Stimulated activated CD4-positive, alpha-beta T cell treated with anti-CD3 and anti-CD28 coated beads, Interleukin-2, amount 100 ng/mL, for 4 hours (primary cell): Measurements from ENCODE around the gene LRP1B.

Experiments used
- DNase-seq: peaks from one replicate; pipeline ENCODE4 v3.0.0-alpha.2; 2020; ENCODE audit warnings: low read depth

LRP1B gene

DNA sequence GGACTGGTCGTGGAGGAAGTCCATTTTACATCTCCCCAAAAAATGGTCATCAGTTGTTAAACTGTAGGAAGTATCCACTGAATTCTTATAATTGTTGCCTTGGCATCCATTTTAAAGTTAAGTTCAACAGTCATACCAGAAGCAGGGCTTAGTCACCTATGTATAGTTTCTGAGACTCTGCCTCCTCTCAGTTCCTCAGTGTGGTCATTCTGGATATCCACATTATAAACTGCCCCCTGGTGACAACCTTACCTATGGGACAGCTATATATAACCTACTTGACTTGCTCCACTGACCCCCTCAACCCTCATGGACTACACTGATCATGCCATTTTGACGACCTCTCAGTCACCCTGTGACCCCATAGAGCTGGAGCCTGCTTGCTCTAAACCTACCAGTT lies 617.0 kb downstream of the LRP1B start:
- DNase-seq, result no peak

DNA sequence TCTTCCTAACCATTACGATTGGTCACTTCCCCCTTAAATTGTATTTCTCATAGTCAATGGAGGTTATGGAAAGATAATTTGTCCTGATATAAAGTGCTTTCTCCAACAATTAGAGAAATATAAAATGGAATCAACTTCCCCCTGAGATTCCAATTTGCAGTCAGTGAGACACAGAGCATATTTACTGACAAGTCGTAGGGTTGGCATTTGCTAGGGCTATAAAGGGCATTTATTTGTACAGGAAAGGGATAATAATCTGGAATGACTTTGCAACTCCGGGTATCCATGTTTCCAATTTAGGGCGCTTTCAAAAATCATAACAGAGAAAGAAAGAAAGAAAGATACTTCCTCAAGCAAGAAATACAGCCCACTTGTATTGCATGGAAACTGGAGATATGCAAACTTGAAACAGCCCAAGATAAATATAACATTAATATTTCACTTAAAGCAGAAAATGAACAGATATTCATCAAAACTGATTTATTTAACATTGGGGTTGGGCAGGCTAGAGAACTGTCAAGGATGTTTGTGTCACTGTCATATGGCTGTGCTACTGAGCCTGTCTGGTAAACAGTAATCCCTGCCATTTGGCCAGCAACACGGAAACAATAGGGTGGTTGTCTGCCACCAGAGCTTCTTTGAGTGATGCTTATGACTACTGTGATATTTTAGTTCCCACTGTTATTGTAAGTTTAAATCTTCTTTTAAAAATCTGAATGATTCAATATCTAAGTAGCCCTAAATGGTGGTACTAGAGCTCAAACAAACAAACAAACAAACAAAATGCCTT lies 621.8 kb downstream of the LRP1B start:
- DNase-seq, result no peak

DNA sequence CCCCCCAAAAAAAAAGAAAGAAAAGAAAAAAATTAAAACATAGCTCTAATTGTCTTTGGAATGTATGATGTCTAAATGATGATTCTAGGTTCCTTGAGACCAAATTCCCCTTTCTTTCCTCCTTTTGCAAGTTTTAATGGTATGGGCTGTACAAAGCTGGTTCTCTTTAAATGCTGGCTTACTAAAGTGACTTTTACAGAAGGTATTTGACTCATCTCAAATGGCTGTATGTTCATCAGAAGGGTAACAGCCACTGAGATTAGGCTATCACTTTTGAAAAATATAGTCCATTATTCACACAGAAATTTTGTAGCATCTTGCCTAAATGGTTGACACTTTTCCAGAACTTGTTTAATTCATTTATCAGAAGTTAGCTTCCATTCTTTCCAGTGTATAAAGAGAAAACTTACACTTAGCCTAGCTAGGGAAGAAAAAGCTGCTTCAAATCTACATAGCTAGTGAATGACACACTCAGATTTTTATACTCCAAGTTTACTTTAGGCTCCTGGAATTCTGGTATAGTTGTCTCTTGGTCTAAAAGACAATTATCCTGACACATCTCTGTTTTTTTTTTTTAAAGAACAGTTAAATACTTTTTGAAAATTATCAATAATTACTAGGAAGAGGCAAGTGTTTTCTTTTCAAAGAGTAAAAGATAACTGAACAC lies 622.6 kb downstream of the LRP1B start:
- DNase-seq, result no peak

DNA sequence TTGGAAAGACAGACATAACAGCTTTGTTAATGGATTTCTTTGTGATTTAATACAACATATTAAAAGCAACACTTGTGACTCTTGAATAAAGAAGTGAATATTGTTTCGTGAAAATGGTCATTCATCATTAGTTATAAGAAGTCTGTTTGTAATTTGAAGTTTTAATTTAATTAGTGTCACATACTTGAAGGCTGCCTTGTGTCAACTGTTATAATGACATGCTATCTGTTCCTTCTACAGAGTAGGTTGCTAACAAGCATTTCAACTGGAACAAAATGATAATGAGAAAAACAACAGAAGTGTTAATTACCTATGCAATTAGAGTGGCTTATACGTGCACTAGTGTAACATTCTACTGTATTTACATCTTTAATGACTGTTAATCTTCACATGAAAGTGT lies 624.7 kb downstream of the LRP1B start:
- no peak for DNase-seq

DNA sequence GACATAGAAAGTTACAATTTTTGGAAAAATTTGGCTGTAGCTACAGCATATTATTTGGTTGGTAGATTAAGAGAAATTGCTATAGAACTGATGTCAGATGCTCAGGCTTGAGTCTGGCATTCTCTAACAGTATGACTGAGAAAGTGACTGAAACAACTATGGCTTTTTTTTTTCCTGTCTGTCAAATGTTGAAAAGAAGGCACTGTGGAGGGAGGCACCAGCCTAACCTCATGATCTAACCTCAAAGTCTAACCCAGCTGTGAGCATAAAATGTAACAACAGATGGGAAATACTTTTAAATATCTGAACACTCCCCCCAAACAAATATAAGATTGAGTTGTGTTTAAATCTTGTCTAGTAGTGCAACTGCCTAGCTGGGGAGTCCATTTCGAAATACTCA lies 629.1 kb downstream of the LRP1B start:
- no peak for DNase-seq

DNA sequence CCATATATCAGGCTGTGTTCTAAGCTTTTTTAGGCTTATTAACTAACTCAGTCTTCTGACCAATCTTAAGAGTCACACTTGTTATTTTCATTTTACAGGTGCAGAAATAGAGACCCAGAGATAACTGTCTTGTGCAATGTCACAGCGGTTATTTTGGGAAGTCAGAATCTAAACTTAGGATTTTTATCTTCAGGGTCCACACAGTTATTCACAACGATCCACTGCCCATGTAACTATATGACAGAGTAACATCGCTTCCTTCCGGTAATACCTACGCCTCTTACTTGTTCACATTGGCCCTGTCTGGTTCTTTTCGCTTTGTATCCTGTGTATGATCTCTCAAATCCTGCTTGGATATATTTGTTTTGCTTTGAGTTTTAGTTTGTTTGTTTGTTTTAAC lies 631.7 kb downstream of the LRP1B start:
- no peak for DNase-seq

DNA sequence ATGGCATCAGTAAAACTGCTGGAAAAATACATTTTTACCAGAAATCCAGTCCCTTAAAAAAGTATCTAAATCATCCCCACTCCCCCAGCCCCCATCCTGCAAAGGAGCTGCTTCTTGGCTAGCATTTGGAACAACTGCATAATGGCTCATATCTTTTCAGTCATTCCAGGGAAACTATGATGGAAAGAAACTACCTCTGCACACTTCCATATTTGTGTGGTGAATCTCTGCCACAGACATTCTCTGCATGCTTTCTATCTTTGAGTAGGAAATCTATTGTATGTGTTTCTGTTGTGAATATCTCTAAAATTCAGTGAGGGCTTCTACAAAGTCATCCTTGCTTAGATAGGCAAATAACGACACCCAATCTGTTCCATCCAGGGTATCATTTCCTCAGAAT lies 632.3 kb downstream of the LRP1B start:
- DNase-seq, result no peak

DNA sequence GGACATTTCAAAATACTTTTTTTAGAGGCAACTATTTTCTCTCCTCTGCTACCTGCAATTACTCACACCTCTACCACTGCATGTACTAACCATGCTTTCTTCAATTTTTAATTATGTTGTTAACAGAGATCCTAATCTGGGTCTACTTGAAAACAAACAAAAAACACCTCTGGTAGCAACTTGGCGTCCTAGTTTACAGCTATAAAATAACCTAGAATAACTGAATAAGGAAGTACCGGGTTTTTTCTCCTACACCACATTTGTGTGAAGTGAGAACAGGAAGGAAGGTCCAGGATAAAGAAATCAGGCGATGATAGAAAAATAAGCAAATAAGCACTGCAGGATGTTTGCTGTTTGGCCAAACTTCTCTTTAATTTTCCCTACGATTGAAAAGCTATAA lies 633.5 kb downstream of the LRP1B start:
- no peak for DNase-seq

DNA sequence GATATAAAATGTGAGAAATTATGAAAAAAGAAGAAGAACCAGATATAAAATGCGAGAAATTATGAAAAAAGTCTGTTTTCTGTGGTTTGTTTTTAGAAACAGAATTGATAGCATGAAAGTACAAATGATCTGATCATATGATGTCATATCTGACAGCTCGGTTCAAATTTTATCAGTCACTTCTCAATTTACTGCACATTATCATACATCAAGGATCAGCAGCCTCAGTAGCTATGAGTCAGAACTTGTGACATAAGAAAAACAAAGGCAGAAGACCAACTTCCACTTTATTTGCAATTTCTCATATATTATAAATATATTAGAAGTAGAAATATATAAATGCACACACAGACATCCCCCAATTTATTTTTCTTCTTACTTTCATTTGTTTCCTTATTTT lies 634.0 kb downstream of the LRP1B start:
- DNase-seq, result no peak

DNA sequence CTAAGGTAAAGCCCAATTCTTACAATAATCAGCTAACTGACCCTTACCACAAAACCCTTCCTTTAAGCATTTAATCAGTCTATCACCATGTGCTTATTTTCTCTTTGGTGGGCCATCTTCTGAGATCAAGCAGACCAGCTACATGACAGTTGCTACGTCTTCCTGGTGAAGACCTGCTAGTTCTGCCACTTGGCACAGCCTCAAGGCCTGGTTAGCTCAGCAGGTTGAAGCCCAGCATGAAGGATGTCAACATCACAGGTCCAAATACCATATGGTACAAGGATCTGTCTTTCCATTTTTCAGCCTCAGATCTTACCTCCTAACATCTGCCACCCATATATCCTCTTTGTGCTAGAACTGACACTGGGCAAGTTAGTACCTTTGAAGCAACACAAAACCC lies 636.9 kb downstream of the LRP1B start:
- no peak for DNase-seq

DNA sequence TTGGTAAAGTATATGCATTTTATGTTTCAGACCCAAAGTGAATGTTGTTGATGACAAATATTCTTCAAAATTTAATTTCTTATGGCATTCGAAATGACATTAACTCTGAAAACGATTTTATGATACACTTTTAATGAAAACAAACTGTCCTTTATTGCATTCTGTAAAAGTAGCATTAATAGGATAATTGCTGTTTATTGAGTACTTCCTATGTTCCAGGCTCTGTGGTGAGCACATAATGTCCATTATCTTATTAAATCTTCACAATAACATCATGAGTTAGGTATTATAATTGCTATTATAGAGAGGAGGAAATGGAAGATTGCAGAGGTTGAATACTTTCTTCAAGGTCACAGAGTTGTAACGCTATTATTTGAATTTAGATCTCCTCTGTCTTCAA lies 638.0 kb downstream of the LRP1B start:
- no peak for DNase-seq

DNA sequence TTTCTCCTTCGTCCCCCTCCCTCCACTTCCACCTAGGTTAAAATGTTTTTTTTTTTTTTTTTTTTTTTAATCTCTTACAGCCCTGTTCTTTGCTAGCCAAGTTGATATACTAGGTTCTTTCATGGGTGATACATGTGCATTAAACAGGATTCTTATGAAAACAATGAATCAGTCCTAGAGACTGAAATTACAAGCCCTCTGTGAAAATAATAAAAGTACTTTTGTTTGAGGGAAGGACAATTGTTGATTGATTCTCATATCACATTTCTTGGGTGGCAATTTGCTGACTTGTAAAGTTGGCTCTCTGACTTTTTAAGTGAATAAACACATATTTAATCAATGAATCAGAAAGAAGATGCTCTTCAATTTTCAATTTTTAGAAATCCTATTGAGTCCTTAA lies 639.9 kb downstream of the LRP1B start:
- DNase-seq, result no peak

DNA sequence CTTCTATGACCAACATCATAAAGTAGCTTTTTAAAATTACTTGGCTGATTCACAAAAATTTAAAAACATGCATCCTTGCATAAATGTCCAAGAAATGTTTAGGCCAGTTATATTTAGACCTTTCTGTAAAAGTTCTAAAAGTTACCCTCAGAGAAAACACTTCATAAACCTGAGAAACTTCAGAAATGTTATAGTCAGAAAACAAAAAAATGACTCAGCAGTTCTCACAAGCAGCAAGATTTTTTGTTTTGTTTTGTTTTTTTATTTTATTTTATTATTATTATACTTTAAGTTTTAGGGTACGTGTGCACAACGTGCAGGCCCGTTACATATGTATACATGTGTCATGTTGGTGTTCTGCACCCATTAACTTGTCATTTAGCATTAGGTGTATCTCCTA lies 648.1 kb downstream of the LRP1B start:
- no peak for DNase-seq

DNA sequence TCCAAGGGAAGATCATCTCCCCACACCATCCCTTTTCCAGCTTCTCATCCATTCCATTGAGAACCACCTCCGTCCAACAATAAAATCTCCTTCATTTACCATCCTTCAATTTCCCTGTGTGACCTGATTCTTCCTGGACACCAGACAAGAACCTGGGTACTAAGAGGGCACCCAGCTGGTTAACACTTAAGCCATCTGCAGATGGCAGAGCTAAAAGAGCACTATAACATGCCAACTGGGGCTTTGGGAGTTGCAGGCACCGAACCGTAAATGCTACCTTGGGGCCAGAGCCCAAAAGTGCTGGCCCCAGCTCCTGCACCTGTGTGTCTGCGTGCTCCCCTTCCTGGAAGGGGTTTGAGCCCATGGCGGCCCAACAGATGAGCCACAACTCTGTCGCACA lies 655.0 kb downstream of the LRP1B start:
- no peak for DNase-seq

DNA sequence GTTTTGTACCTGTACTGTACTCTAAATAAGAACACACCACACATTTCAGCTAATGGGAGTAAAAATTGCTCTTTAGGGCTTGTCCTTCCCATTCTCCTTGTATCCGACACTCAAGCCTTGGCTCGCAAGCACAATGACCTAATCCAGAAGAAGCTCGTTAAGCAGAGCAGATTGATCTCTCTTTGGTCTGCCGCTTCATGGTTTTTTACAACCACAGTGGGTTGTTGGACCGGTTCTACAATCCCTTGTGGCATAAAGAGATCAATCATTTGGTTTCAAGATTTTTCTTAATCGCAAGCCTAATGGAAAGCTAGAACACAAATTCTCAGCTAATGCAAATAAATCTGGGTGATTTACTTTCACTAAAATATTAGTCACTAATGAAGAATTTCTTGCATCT lies 662.1 kb downstream of the LRP1B start:
- DNase-seq, result no peak

DNA sequence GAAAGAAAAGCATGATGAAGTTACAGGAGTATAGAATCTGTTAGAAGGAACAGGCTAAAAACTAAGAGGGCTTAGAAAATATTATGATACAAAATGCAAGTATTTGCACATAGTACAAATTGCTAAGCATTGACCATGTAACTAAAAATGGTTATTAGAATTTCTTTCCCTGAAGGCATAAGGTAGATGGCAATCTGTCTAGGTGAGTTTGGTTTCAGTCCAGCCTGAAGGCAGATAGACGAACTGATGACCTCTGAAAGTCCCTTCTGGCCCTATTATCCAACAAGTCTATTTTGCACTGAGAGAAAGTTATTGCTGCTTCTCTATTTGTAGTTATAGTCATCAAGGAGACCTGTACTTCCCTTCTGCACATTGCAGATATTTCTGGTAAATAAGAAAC lies 663.5 kb downstream of the LRP1B start:
- DNase-seq, result no peak

DNA sequence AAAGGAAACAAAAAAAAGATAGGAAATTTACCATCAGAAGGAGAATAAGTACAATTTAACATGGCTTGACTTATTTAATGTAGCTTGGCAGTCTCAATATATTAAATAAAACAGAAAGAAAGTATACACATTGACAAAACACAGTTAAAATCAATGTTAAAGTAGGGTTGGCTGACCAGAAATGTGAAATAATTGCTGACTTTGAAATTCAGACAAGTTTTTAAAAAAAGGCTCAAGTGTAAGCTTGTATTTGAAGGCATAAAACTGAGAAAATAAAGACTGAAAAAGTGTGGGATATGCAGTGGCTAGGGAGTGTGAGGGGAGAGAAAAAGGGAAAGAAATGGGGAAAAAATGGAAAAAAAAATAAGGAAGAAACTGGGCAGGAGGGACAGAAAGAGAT lies 665.8 kb downstream of the LRP1B start:
- DNase-seq, result no peak

DNA sequence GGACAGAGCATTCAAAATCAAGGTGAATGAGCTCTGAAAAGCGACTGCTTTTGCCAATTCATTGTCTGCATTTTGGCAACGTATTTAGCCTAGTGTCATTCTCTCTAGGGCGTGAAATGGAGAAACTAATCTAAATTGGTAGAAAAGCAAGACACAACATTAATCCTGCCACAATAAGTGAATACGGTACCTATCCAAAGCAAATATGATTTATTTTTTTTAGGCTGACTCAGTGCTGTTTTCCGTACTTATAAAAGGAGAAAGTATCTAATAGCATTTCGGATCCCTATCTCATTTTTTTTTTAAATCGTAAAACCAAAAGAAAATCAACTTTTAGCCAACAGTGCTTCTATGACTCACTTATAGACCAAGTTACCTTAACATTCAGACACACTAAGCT lies 672.5 kb downstream of the LRP1B start:
- DNase-seq, result no peak

DNA sequence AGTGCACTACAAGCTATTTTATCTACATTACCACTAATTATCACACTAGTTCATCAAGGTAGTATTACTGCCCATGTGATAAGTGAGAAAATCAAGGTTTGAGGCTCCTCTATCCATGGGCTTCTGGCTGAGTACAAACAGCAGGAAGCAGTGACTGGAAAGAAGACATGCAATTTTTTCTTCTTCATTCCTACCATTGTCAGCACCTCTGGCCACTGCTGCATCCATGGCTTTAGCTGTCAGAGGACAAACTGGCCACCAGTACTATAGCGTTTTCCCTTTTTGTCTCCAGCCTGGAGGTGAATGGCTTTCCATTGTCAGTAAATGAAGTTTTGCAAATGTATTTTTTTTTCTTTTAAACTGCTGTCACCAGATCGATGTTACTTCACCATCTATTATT lies 674.9 kb downstream of the LRP1B start:
- no peak for DNase-seq

DNA sequence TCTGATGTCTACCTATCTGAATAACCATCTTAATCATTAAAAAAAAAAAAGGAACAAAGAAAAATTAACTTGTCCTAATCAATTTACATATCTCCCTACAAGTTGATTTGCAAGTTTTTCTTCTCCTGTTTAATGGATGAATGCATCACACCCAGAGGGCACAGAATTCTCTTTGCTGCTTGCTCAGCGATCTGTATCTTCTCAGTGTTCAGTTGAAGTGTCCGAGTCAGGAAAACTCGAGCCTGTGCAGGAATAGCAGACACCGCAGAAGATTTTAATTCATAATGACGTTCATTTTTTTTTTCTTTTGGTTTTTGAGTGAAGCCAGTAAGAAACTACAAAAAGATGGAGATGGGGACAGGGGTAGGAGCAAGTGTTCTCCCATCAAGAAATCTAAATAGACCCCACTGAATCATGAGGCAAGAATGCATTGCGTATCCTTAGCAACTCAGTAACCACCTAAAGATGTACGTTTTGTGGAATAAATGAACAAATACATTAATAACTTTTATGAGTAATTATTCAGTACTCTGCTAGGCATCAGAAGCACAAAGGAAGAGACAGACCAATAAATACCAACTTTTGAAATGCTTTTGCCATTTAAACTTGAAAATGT lies 675.5 kb downstream of the LRP1B start:
- no peak for DNase-seq

DNA sequence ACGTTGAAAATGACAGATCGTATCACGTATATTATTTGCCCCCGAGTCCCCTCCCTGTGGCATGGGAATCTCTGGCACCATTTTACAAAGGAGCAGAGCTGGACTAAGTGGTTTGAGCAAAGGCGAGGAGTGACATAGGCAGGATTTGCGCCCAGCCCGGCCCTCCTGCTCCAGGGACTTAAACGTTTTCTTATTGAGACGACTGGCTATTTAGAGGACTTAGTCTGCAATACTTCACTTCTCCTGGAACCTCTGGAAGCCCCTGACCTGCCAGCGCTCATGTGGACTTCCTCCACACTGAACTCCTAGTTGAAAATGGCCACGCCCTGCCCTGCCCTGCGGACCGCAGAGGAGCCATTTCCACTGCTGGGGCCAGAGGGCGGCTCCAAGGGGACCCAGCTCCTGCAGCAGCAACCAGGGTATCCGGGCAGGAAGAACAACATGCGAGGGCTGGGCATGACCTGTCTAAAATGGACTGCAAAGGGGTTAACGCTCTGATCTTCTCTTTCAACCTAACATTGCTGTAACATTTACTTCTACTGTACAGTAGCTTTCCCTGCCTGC lies 690.7 kb downstream of the LRP1B start:
- no peak for DNase-seq

DNA sequence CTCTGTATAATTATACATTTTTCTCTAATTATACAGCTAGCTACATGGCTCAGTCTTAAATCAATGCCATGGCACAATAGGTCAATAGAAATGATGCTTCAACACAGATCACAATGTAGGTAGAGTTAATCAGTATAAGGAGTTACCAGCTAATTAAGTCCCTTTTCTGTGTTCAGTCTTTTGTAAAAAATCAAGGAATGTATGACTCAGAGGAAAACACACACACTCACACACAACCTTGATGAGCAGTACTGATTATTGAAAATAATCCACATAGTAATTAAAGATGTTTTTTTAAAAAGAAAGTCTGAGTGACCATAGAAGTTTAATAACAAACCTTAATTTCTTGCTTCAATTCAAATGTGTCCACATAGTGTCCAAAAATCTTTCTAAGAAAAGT lies 691.3 kb downstream of the LRP1B start:
- no peak for DNase-seq

DNA sequence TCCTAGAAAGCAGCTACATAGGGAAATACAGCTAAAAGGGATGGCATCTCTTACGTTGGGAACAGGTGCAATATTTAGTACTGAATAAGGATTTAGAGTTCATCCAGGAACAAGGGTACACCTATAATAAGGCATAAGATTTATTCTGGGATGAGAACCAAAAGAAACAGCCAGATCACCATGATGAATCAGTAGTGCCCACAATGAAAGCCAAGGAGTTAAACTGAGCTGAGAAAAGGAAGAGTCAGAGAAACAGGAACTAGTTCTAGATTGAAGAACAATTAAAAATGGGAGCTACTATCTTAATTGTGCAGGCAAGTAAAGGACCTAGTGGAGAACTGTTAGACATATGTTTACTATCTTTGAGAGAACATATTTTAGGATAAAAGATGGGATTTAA lies 692.3 kb downstream of the LRP1B start:
- DNase-seq, result no peak
